HEK293 (cell line): Measurements from ENCODE around the gene VPS11.
A peak's percentile ranks its signal among the peaks of the same experiment; 100 is the strongest.

Experiments used
- CTCF ChIA-PET: fragments of 350-600 bp; formaldehyde crosslinking; extraction: SDS; loops from one replicate; lab custom pipeline; 2021; ENCODE audit warnings: antibody characterized with exemption; lab: Yijun Ruan, JAX
- POLR2A ChIA-PET: fragments of 300-600 bp; formaldehyde crosslinking; extraction: SDS; loops from one replicate; lab custom pipeline; 2020; ENCODE audit warnings: antibody characterized with exemption, inconsistent platforms; lab: Yijun Ruan, JAX
- H3K27ac ChIP-seq: fragments of 200-500 bp; sonication (Bioruptor generic); 2 replicates; pipeline ENCODE4 v1.5.1; 2014; ENCODE audit warnings: low read depth, low read length, control low read depth, inconsistent platforms; ENCODE audit errors: extremely low read depth
- H3K36me3 ChIP-seq, 2 experiments: fragments of 200-500 bp in 1 of 2; sonication (Bioruptor generic) in 1 of 2; 1 replicate in 1 of 2; 2 replicates in 1 of 2; pipeline ENCODE4 v1.5.1; 2014 to 2017; ENCODE audit warnings: inconsistent platforms in 2 of 2, low read length in 2 of 2; ENCODE audit not compliant: control insufficient read depth in 2 of 2, insufficient read depth in 1 of 2
- H3K4me1 ChIP-seq: fragments of 200-500 bp; sonication (Bioruptor generic); 2 replicates; pipeline ENCODE4 v1.5.1; 2014; ENCODE audit warnings: mild to moderate bottlenecking, low read length, inconsistent platforms; ENCODE audit not compliant: control insufficient read depth, insufficient read depth
- H3K4me3 ChIP-seq: 2 replicates; pipeline ENCODE4 v1.5.1; 2011; ENCODE audit warnings: low read depth, mild to moderate bottlenecking, control low read depth, low read length, moderate library complexity
- H3K9me3 ChIP-seq: fragments of 200-500 bp; sonication (Bioruptor generic); 2 replicates; pipeline ENCODE4 v1.5.1; 2014; ENCODE audit warnings: low read depth, low read length, inconsistent platforms; ENCODE audit not compliant: control insufficient read depth, insufficient read depth
- EGR2 ChIP-seq: fragments of 450-650 bp; formaldehyde crosslinking; IDR thresholded peaks from 2 replicates; pipeline ENCODE4 v1.5.1; 2016; ENCODE audit warnings: low read depth, missing biosample characterization, missing genetic modification characterization
- IKZF3 ChIP-seq: fragments of 450-650 bp; IDR thresholded peaks from 2 replicates; pipeline ENCODE4 v1.5.0; 2018; ENCODE audit warnings: missing biosample characterization, mild to moderate bottlenecking, missing genetic modification characterization, moderate library complexity
- KLF17 ChIP-seq: fragments of 450-650 bp; formaldehyde crosslinking; IDR thresholded peaks from 2 replicates; pipeline ENCODE4 v1.5.1; 2016; ENCODE audit warnings: missing biosample characterization, missing genetic modification characterization
- KLF9 ChIP-seq: fragments of 450-650 bp; formaldehyde crosslinking; IDR thresholded peaks from 2 replicates; pipeline ENCODE4 v1.5.1; 2016; ENCODE audit warnings: missing biosample characterization, missing genetic modification characterization, low read depth
- PRDM1 ChIP-seq: fragments of 450-650 bp; formaldehyde crosslinking; IDR thresholded peaks from 2 replicates; pipeline ENCODE4; 2016; ENCODE audit warnings: missing biosample characterization, missing genetic modification characterization
- SP3 ChIP-seq: fragments of 450-650 bp; formaldehyde crosslinking; IDR thresholded peaks from 2 replicates; pipeline ENCODE4 v1.5.1; 2016; ENCODE audit warnings: missing biosample characterization, missing genetic modification characterization
- ZBTB20 ChIP-seq: fragments of 450-650 bp; formaldehyde crosslinking; IDR thresholded peaks from 2 replicates; pipeline ENCODE4 v1.5.1; 2016; ENCODE audit warnings: missing biosample characterization, missing genetic modification characterization
- ZBTB21 ChIP-seq: fragments of 450-650 bp; formaldehyde crosslinking; IDR thresholded peaks from 2 replicates; pipeline ENCODE4 v1.5.1; 2017; ENCODE audit warnings: missing biosample characterization, missing genetic modification characterization
- ZFHX2 ChIP-seq: fragments of 450-650 bp; formaldehyde crosslinking; conservative IDR thresholded peaks from 2 replicates; pipeline ENCODE4 v1.5.1; 2016; ENCODE audit warnings: missing biosample characterization, missing genetic modification characterization
- ZNF146 ChIP-seq: fragments of 450-650 bp; formaldehyde crosslinking; IDR thresholded peaks from 2 replicates; pipeline ENCODE4 v1.5.1; 2016; ENCODE audit warnings: missing biosample characterization, missing genetic modification characterization
- ZNF2 ChIP-seq: fragments of 450-650 bp; formaldehyde crosslinking; IDR thresholded peaks from 2 replicates; pipeline ENCODE4 v1.5.1; 2016; ENCODE audit warnings: missing biosample characterization, missing genetic modification characterization
- ZNF23 ChIP-seq: fragments of 450-650 bp; formaldehyde crosslinking; IDR thresholded peaks from 2 replicates; pipeline ENCODE4 v1.5.1; 2016; ENCODE audit warnings: missing biosample characterization, missing genetic modification characterization, borderline replicate concordance
- ZNF292 ChIP-seq: fragments of 450-650 bp; formaldehyde crosslinking; IDR thresholded peaks from 2 replicates; pipeline ENCODE4 v1.5.1; 2016; ENCODE audit warnings: low read depth, missing biosample characterization, missing genetic modification characterization, borderline replicate concordance
- ZNF311 ChIP-seq: fragments of 450-650 bp; formaldehyde crosslinking; IDR thresholded peaks from 2 replicates; pipeline ENCODE4 v1.5.1; 2017; ENCODE audit warnings: missing biosample characterization, missing genetic modification characterization, borderline replicate concordance
- ZNF335 ChIP-seq: fragments of 450-650 bp; formaldehyde crosslinking; conservative IDR thresholded peaks from 2 replicates; pipeline ENCODE4 v1.5.1; 2016; ENCODE audit warnings: missing biosample characterization, missing genetic modification characterization
- ZNF37A ChIP-seq: fragments of 450-650 bp; IDR thresholded peaks from 2 replicates; pipeline ENCODE4 v1.5.1; 2018; ENCODE audit warnings: missing biosample characterization, missing genetic modification characterization
- ZNF398 ChIP-seq: fragments of 450-650 bp; formaldehyde crosslinking; IDR thresholded peaks from 2 replicates; pipeline ENCODE4 v1.5.1; 2017; ENCODE audit warnings: missing biosample characterization, missing genetic modification characterization
- ZNF423 ChIP-seq: fragments of 450-650 bp; formaldehyde crosslinking; IDR thresholded peaks from 2 replicates; pipeline ENCODE4 v1.5.1; 2016; ENCODE audit warnings: missing biosample characterization, missing genetic modification characterization
- ZNF449 ChIP-seq: fragments of 450-650 bp; formaldehyde crosslinking; IDR thresholded peaks from 2 replicates; pipeline ENCODE4 v1.5.1; 2017; ENCODE audit warnings: missing biosample characterization, mild to moderate bottlenecking, missing genetic modification characterization, moderate library complexity
- ZNF488 ChIP-seq: fragments of 450-650 bp; formaldehyde crosslinking; IDR thresholded peaks from 2 replicates; pipeline ENCODE4 v1.5.1; 2016; ENCODE audit warnings: missing biosample characterization, missing genetic modification characterization
- ZNF518A ChIP-seq: fragments of 450-650 bp; formaldehyde crosslinking; conservative IDR thresholded peaks from 2 replicates; pipeline ENCODE4 v1.5.1; 2016; ENCODE audit warnings: low read depth, missing biosample characterization, missing genetic modification characterization
- ZNF530 ChIP-seq: fragments of 450-650 bp; formaldehyde crosslinking; IDR thresholded peaks from 2 replicates; pipeline ENCODE4 v1.5.1; 2016; ENCODE audit warnings: low read depth, missing biosample characterization, missing genetic modification characterization
- ZNF580 ChIP-seq: fragments of 450-650 bp; formaldehyde crosslinking; IDR thresholded peaks from 2 replicates; pipeline ENCODE4 v1.5.1; 2016; ENCODE audit warnings: missing biosample characterization, missing genetic modification characterization
- ZNF623 ChIP-seq: fragments of 450-650 bp; formaldehyde crosslinking; IDR thresholded peaks from 2 replicates; pipeline ENCODE4 v1.5.1; 2016; ENCODE audit warnings: missing biosample characterization, missing genetic modification characterization

Gene VPS11

GRCh38 chr11:119084663-119085436, 17.2 kb downstream of the VPS11 start, which contains the start of gene HMBS (continued):
- TF ChIP-seq ZNF37A (tag by site-specific recombination) = no peak
- TF ChIP-seq ZNF146 (tag by site-specific recombination) = no peak
- TF ChIP-seq ZNF518A = no peak
- TF ChIP-seq ZBTB21 (tag by site-specific recombination) = no peak
- no peak for TF ChIP-seq ZNF530
- peak; percentile 87 for TF ChIP-seq SP3 (tag by site-specific recombination)
- TF ChIP-seq, all 188 proteins: peak for 30

GRCh38 chr11:119085437-119085847, 17.8 kb downstream of the VPS11 start:
- Histone ChIP-seq H3K27ac (peak overlapping the region; percentile 6; the same call in 1 of the 2 replicates), H3K9me3 (no peaks in the 10 kb centered on the region), H3K36me3 (peaks cover 0 to 47% of the 10 kb centered on the region in 2 experiments; a peak in 2 of 3 replicates), H3K4me3 (peak overlapping the region; percentile 69), H3K4me1 (0 out of 2 replicates have a peak, but pooled peaks cover 3% of the 10 kb centered on the region)
- ChIA-PET CTCF (interaction anchor here (0.6 to 1.6 kb wide), 6 partner anchors 14 to 253 kb away, joined by 3 to 5 read pairs (median 3); no protein-coding TSS in a partner anchor), POLR2A (interaction anchor here (0.5 to 3.6 kb wide), 36 partner anchors 7 to 473 kb away, joined by 3 to 65 read pairs (median 4); partner anchors contain the start of genes BCL9L, C2CD2L, CBL and CENATAC)
- TF ChIP-seq ZNF423 (tag by site-specific recombination) (no peak), SP3 (tag by site-specific recombination) (no peak), ZNF623 (tag by site-specific recombination) (no peak), ZNF311 (no peak), KLF9 (tag by site-specific recombination) (0 out of 2 replicates have a peak, but pooled peaks have one; percentile 15), ZNF335 (tag by site-specific recombination) (peak; percentile 43), ZNF292 (tag by site-specific recombination) (no peak), ZNF2 (tag by site-specific recombination) (no peak), ZNF398 (tag by site-specific recombination) (no peak), ZBTB20 (tag by site-specific recombination) (peak; percentile 52), EGR2 (tag by site-specific recombination) (peak; percentile 63; the same call in 1 of the 2 replicates), IKZF3 (tag by site-specific recombination) (no peak), ZNF488 (tag by site-specific recombination) (no peak), ZFHX2 (tag by site-specific recombination) (peak; percentile 81), PRDM1 (tag by site-specific recombination) (0 out of 2 replicates have a peak, but pooled peaks have one; percentile 11), ZNF580 (no peak), ZNF23 (tag by site-specific recombination) (no peak), KLF17 (no peak), ZNF449 (no peak)
